Prostate gland (tissue), 2 donors: ENCODE data around the gene PEX16. TPM values are rescaled to one million over a fixed set of nuclear protein-coding genes. Genes with fewer than 3 reads are reported as not detected.

Source experiments
- DNase-seq: peaks from one replicate; pipeline ENCODE4 v3.0.0-alpha.2; 2019; ENCODE audit warnings: low spot score
- H3K27ac ChIP-seq, 2 donors: fragments of 200-600 bp; sonication (generic); 2 replicates each; pipeline ENCODE4 v1.5.1; 2017 to 2019
- H3K27me3 ChIP-seq: fragments of 200-600 bp; sonication (generic); replicated peaks from 2 replicates; pipeline ENCODE4 v1.5.1; 2019; ENCODE audit not compliant: insufficient read depth
- H3K36me3 ChIP-seq, 2 donors: fragments of 200-600 bp; sonication (generic); 1 replicate in 1 of 2; 2 replicates in 1 of 2; pipeline versions ENCODE4 v1.5.1 to v1.8.1; 2017 to 2019
- H3K4me1 ChIP-seq: fragments of 200-600 bp; sonication (generic); replicated peaks from 2 replicates; pipeline ENCODE4 v1.5.1; 2019
- H3K4me3 ChIP-seq, 2 donors: fragments of 200-600 bp; sonication (generic); 2 replicates each; pipeline ENCODE4 v1.5.1; 2017 to 2019
- H3K9me3 ChIP-seq: fragments of 200-600 bp; sonication (generic); 2 replicates; pipeline ENCODE4 v1.5.1; 2017
- POLR2A ChIP-seq: fragments of 450-650 bp; IDR thresholded peaks from one replicate; pipeline ENCODE4 v1.6.1; 2016; ENCODE audit warnings: antibody characterized with exemption, mild to moderate bottlenecking
- POLR2AphosphoS5 ChIP-seq: sonication (generic); formaldehyde crosslinking; IDR thresholded peaks from one replicate; pipeline ENCODE4 v1.6.1; 2017; ENCODE audit warnings: antibody characterized with exemption
- WGBS: methylation state at CpG from one replicate; pipeline ENCODE4 v1.1.5; 2018; 5-methylcytosine and 5-hydroxymethylcytosine counted together
- intact Hi-C: fragments of 100-400 bp; cut with DNase I; formaldehyde crosslinking; loops from one replicate; pipeline ENCODE4 v1.14.2; 2022
- total RNA-seq, 2 donors: library from RNA; depleted of rRNA; stranded (reverse); fragments of >200 nt; gene quantifications; one replicate each; pipeline ENCODE4 v1.1.0, GENCODE V29; 2016
- TF ChIP-seq, protein P1 (sequence below), 4 experiments: fragments of 200-600 bp in 2 of 4; fragments of 450-650 bp in 2 of 4; sonication (generic) in 2 of 4; IDR thresholded peaks; 1 replicate in 3 of 4; 2 replicates in 1 of 4; pipeline ENCODE4 v1.5.1; 2016 to 2019; ENCODE audit warnings: antibody characterized with exemption in 4 of 4, mild to moderate bottlenecking in 2 of 4, moderate library complexity in 2 of 4

Gene PEX16
- total RNA-seq, 2 donors from 2014 or later = 31.8 to 35.4 TPM

DNA sequence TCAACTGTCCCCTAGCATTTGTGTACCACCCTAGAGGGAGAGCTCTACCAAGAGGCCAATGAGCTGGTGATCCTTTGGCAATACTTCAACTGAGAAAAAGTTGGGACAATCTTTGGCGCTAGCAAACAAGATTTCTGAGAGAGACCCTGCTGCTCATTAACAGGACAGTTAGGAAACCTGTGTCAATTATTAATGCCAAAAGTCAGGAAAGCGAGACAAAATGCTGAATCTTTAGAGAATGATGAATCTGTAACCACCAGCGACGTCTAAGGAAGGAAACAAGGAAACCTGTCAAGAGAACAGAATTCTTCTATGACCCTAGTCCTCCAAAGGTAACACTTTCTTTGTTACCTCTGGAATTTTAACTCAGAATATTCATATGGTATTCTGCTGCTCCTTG lies 24.7 kb upstream of the PEX16 start:
- no peak overlapping the region for H3K27ac ChIP-seq
- no peak overlapping the region for H3K4me3 ChIP-seq
- H3K4me1 ChIP-seq = no peaks in the 10 kb centered on the region
- no peaks in the 10 kb centered on the region for H3K9me3 ChIP-seq
- WGBS = 87% methylated on average over 4 of the region's 4 CpGs
- H3K36me3 ChIP-seq = no peaks in the 10 kb centered on the region
- H3K27me3 ChIP-seq = no peaks in the 10 kb centered on the region
- TF ChIP-seq POLR2A (no peak), POLR2AphosphoS5 (no peak)
- TF ChIP-seq, protein P1, sequence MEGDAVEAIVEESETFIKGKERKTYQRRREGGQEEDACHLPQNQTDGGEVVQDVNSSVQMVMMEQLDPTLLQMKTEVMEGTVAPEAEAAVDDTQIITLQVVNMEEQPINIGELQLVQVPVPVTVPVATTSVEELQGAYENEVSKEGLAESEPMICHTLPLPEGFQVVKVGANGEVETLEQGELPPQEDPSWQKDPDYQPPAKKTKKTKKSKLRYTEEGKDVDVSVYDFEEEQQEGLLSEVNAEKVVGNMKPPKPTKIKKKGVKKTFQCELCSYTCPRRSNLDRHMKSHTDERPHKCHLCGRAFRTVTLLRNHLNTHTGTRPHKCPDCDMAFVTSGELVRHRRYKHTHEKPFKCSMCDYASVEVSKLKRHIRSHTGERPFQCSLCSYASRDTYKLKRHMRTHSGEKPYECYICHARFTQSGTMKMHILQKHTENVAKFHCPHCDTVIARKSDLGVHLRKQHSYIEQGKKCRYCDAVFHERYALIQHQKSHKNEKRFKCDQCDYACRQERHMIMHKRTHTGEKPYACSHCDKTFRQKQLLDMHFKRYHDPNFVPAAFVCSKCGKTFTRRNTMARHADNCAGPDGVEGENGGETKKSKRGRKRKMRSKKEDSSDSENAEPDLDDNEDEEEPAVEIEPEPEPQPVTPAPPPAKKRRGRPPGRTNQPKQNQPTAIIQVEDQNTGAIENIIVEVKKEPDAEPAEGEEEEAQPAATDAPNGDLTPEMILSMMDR (IDR thresholded peaks at IDR 0.05) = no peak
- no peak for DNase-seq
- intact Hi-C loops = no loop called here

DNA sequence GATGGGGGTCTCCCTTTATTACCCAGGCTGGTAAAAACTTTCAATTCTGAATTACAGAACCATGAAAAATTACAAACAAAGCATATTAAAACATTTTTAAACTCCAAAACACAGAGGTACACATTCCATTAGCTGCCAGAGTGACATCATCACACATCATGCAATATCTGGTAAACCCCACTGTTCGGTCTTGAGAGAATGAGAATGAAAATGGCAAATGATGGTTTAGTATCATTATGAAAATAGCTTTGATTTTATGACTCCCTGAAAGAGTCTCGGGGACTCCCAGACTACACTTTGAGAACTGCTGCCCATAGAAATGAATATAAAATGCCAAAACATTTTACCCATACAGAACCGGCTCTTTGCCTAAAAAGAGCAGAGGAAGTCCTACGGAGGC lies 23.6 kb upstream of the PEX16 start:
- no peaks in the 10 kb centered on the region for H3K27me3 ChIP-seq
- no peaks in the 10 kb centered on the region for H3K36me3 ChIP-seq
- intact Hi-C loops = no loop called here
- H3K27ac ChIP-seq = no peak overlapping the region
- H3K4me1 ChIP-seq = no peaks in the 10 kb centered on the region
- DNase-seq = no peak
- TF ChIP-seq, protein P1 (IDR thresholded peaks at IDR 0.05) = no peak
- no peak for TF ChIP-seq POLR2AphosphoS5
- TF ChIP-seq POLR2A = no peak
- H3K9me3 ChIP-seq = no peaks in the 10 kb centered on the region
- 92% methylated on average over 4 of the region's 4 CpGs for WGBS
- no peak overlapping the region for H3K4me3 ChIP-seq

DNA sequence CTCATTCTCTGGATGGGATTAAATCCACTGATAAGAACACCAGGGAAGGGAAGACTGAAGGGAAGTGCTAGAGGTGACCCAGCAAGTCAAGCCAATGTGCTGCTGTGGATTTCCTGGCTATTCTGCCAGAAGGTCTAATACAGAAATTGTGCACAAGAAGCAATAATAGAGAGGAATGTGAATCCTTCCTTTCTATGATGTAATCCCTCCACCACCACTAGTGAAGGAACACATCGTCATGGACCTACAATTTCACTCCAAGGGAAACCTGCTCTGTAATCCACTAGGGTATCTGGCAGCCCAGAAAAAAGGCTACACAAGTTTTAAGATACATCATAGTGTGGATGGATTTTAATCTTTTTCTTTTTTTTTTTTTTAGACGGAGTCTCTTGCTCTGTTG lies 22.2 kb upstream of the PEX16 start:
- intact Hi-C loops = no loop called here
- Histone ChIP-seq H3K9me3 (no peaks in the 10 kb centered on the region), H3K27ac (no peak overlapping the region), H3K27me3 (no peaks in the 10 kb centered on the region), H3K4me1 (peaks cover under 1% of the 10 kb centered on the region), H3K36me3 (no peaks in the 10 kb centered on the region), H3K4me3 (no peak overlapping the region)
- DNase-seq = no peak
- 69% methylated on average over 2 of the region's 2 CpGs for WGBS
- no peak for TF ChIP-seq POLR2A
- TF ChIP-seq POLR2AphosphoS5 = no peak
- TF ChIP-seq, protein P1 (IDR thresholded peaks at IDR 0.05) = no peak

DNA sequence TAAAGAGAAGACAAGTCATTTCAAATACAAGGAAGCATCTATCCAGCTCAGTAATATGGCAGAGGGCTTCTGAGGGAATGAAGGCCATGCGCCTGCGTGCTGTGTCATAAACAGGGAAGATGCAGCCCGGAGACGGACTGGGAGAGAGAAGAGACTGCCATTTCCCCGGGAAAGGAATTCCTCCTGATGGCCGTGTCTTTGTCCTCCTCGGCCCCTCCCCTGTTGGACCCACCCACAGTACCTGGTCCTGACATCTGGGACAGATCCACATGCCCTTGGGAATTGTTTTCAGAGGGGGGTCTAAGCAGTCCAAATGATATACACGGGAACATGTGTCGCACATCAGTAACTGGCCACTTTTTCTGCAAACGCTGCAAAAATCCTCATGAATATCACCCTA lies 20.2 kb upstream of the PEX16 start:
- no peak overlapping the region for H3K27ac ChIP-seq
- intact Hi-C loops = no loop called here
- 81% methylated on average over 10 of the region's 10 CpGs for WGBS
- no peaks in the 10 kb centered on the region for H3K9me3 ChIP-seq
- peaks cover 16% of the 10 kb centered on the region for H3K4me1 ChIP-seq
- TF ChIP-seq POLR2A = no peak
- TF ChIP-seq, protein P1 (IDR thresholded peaks at IDR 0.05) = no peak
- no peak for TF ChIP-seq POLR2AphosphoS5
- no peaks in the 10 kb centered on the region for H3K36me3 ChIP-seq
- H3K27me3 ChIP-seq = no peaks in the 10 kb centered on the region
- no peak for DNase-seq
- no peak overlapping the region for H3K4me3 ChIP-seq

DNA sequence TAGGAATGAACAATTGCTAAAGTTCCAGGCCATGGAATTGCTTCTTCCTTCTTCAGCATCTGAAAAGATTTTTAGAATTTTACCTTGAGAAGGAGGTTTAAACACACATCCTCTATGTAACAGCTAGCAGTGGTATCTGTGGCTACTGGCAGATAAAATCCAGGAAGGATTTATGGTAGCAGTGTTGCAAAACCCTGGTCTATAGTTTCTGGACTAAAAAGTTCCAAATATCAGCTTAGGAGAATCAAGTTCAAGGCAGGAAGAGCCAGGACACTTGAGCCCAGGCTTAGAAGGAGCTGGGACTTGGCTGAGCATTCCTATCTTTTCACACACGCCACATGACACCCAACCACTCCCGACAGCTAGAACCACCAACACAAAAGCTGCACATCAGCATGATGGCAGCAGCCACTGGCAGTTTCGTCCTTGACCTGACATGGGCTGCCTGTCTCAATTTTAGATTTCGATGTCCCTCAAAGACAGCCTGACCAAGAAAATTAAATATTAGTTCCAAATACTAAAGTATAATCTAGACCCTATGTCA lies 18.9 kb upstream of the PEX16 start:
- Histone ChIP-seq H3K4me3 (no peak overlapping the region), H3K27ac (no peak overlapping the region), H3K36me3 (no peaks in the 10 kb centered on the region), H3K4me1 (peaks cover 16% of the 10 kb centered on the region), H3K9me3 (no peaks in the 10 kb centered on the region), H3K27me3 (no peaks in the 10 kb centered on the region)
- intact Hi-C loops = no loop called here
- 93% methylated on average over 4 of the region's 4 CpGs for WGBS
- no peak for DNase-seq
- TF ChIP-seq POLR2A = no peak
- TF ChIP-seq, protein P1 (IDR thresholded peaks at IDR 0.05) = no peak
